ENCODE measurements around the gene RPF1.
"Not testable (repeated sequence)": the region's sequence is repeated elsewhere in the genome, so short reads cannot be mapped to it uniquely, and the experiment has no call there.

RPF1 gene

GRCh38 chr1:84478876-84479868, at the start of gene RPF1:
Gene RPF1 (plus strand): TSS chr1:84479266. CDS start chr1:84479282, 16 bp downstream.
- no peak for DNase-seq

GRCh38 chr1:84430546-84430945, 48.5 kb upstream of the RPF1 start:
- DNase-seq: no peak

- peak in 1 of 2 experiments; percentile 14 for DNase-seq
Observed at GRCh38 chr1:84433258-84434080, 45.6 kb upstream of the RPF1 start.

GRCh38 chr1:84434081-84434769, 44.8 kb upstream of the RPF1 start:
- DNase-seq: no peak

GRCh38 chr1:84434801-84435549, 44.1 kb upstream of the RPF1 start:
- DNase-seq: no peak

- DNase-seq: no peak
Observed at GRCh38 chr1:84436876-84437655, 42.0 kb upstream of the RPF1 start.

GRCh38 chr1:84442256-84442655, 36.8 kb upstream of the RPF1 start:
- DNase-seq: no peak

- DNase-seq: not testable (repeated sequence)
Observed at GRCh38 chr1:84442747-84443646, 36.1 kb upstream of the RPF1 start.

- not testable (repeated sequence) for DNase-seq
Observed at GRCh38 chr1:84448704-84449103, 30.4 kb upstream of the RPF1 start.

GRCh38 chr1:84450910-84451309, 28.2 kb upstream of the RPF1 start:
- DNase-seq: no peak

GRCh38 chr1:84452436-84452835, 26.6 kb upstream of the RPF1 start:
- DNase-seq: no peak

GRCh38 chr1:84462118-84462517, 16.9 kb upstream of the RPF1 start:
- no peak for DNase-seq

GRCh38 chr1:84467298-84467697, 11.8 kb upstream of the RPF1 start:
- DNase-seq: no peak

- DNase-seq: no peak
Observed at GRCh38 chr1:84476225-84476624, 2.8 kb upstream of the RPF1 start.

GRCh38 chr1:84479998-84480397, 932 bp downstream of the RPF1 start:
- DNase-seq: no peak

GRCh38 chr1:84480650-84481049, 1.6 kb downstream of the RPF1 start:
- DNase-seq: no peak

GRCh38 chr1:84481317-84481716, 2.3 kb downstream of the RPF1 start:
- no peak for DNase-seq

- DNase-seq: no peak
Observed at GRCh38 chr1:84488107-84488506, 9.0 kb downstream of the RPF1 start.

GRCh38 chr1:84489766-84490165, 10.7 kb downstream of the RPF1 start:
- no peak for DNase-seq

GRCh38 chr1:84492726-84493125, 13.7 kb downstream of the RPF1 start:
- DNase-seq: no peak
